22Rv1 (cell line): Measurements from ENCODE around the gene PPL.

ENCODE experiments used
- CTCF ChIP-seq: fragments of 450-650 bp; IDR thresholded peaks from 2 replicates; pipeline ENCODE4 v1.5.1; 2017; ENCODE audit warnings: mild to moderate bottlenecking
- ZFX ChIP-seq: fragments of 450-650 bp; IDR thresholded peaks from 2 replicates; pipeline ENCODE4 v1.6.1; 2017; ENCODE audit warnings: antibody characterized with exemption, borderline replicate concordance

DNA sequence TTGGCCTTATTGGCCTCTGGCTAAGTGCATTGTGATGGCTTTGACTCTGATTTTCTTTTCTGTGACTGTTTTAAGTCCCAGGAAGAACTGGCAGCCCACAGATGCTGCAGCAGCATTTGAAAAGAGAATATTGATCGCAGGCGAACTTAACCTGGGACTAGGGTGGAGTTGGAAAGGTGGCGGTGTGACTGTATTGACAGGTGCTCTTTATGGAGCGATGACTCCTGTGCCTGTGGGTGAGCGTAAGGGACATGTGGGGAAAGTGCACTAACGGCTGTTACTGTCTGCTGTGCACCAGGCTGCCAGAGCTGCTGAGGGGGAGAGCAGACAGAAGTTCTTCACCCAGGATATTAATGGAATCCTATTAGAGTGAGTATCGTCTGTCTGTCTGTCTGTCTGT lies 68.4 kb downstream of the PPL start:
- TF ChIP-seq CTCF, result no peak
- no peak for TF ChIP-seq ZFX
